ENCODE results near the gene SNX27.
"Not testable (repeated sequence)": the region's sequence is repeated elsewhere in the genome, so short reads cannot be mapped to it uniquely, and the experiment has no call there.

Gene SNX27

DNA sequence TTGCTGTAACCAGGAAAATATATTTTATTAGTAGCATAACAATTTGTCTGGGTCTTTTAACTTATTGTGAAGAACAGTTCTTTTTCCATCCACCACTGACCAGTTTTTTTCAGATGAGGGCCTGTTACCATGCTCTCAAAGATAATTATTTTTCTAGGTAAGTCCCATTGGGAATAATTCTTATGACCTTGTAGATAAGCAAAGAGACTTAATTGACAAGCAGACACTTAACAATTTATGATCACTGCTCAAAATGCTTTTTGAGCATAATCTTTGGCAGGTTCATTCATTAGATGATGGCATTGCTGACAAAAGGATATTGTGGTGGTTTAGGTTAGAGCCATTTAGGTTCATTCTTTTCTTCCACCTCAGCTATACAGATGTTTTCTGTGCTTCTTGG, 6.6 kb downstream of the SNX27 start:
- no peak for TF ChIP-seq CTCF (conservative IDR thresholded peaks at IDR 0.05; ENCODE audit: low read depth)
- CTCF ChIA-PET: no interaction called here

DNA sequence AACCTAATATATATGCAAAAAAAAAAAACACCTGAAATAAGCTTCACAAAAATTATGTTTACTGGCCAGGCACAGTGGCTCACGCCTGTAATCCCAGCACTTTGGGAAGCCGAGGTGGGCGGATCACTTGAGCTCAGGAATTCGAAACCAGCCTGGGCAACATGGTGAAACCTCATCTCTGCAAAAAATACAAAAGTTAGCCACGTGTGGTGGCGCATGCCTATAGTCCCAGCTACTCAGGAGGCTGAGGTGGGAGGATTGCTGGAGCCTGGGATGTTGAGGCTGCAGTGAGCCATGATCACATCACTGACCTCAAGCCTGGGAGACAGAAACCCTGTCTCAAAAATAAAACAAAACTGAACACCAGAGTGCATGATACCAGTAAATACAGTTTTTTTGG, 7.1 kb downstream of the SNX27 start:
- DNase-seq (ENCODE audit: low spot score); POLR2A ChIA-PET (ENCODE audit: low non-redundant PET): not testable (repeated sequence)
- CTCF ChIA-PET: interaction anchor here (0.6 kb wide), 1 partner anchor 142 kb away, joined by 12 read pairs; no protein-coding TSS in a partner anchor
- peak overlapping the region; percentile 39; the same call in 1 of the 2 replicates for H3K27ac ChIP-seq

More for the DNA sequence above, 6.6 kb downstream of the SNX27 start:
- no peak for DNase-seq (ENCODE audit: low spot score)
- POLR2A ChIA-PET (ENCODE audit: low non-redundant PET): no interaction called here
- H3K27ac ChIP-seq: no peak overlapping the region

GRCh38 chr1:151619489-151620093, 7.7 kb downstream of the SNX27 start:
- no peak for TF ChIP-seq CTCF (conservative IDR thresholded peaks at IDR 0.05; ENCODE audit: low read depth)
- ChIA-PET POLR2A (ENCODE audit: low non-redundant PET) (no interaction called here), CTCF (interaction anchor here (0.6 to 0.8 kb wide), 2 partner anchors 14 to 143 kb away, joined by 5 to 12 read pairs; no protein-coding TSS in a partner anchor)
- no peak for DNase-seq (ENCODE audit: low spot score)
- peak overlapping the region; percentile 39; the same call in 1 of the 2 replicates for H3K27ac ChIP-seq

- H3K27ac ChIP-seq: no peak overlapping the region
- DNase-seq (ENCODE audit: low spot score): no peak
- ChIA-PET CTCF (interaction anchor here (0.8 to 1.1 kb wide), 2 partner anchors 13 to 73 kb away, joined by 4 to 5 read pairs; no protein-coding TSS in a partner anchor), POLR2A (ENCODE audit: low non-redundant PET) (no interaction called here)
- no peak for TF ChIP-seq CTCF (conservative IDR thresholded peaks at IDR 0.05; ENCODE audit: low read depth)
Measured at GRCh38 chr1:151620286-151620685, 8.4 kb downstream of the SNX27 start.

GRCh38 chr1:151621351-151621750, 9.5 kb downstream of the SNX27 start:
- ChIA-PET CTCF (interaction anchor here (1.1 kb wide), 1 partner anchor 72 kb away, joined by 4 read pairs; no protein-coding TSS in a partner anchor), POLR2A (ENCODE audit: low non-redundant PET) (no interaction called here)
- TF ChIP-seq CTCF (conservative IDR thresholded peaks at IDR 0.05; ENCODE audit: low read depth): no peak
- no peak overlapping the region for H3K27ac ChIP-seq
- DNase-seq (ENCODE audit: low spot score): no peak

DNA sequence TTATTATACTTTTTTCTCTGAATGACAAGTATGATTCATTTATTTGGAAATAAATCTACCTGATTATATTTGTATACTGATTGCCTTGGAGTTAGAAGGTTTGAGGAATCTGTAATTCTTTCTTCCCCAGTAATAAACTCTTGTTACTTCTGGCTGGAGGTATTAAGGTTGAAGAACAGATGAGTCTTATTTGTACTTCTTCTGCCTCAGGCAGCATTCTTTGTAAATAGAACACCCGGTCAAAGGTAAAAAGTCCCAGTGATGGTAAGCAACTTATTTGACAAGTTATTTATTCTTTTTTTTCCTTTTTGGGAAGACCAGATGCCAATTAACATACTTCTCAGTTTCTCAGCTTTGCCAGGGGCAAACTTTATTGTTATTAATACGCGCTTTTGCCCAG, 12.9 kb downstream of the SNX27 start:
- ChIA-PET POLR2A (ENCODE audit: low non-redundant PET) (no interaction called here), CTCF (interaction anchor here (0.7 kb wide), 1 partner anchor 96 kb away, joined by 3 read pairs; no protein-coding TSS in a partner anchor)
- no peak overlapping the region for H3K27ac ChIP-seq
- TF ChIP-seq CTCF (conservative IDR thresholded peaks at IDR 0.05; ENCODE audit: low read depth): no peak
- no peak for DNase-seq (ENCODE audit: low spot score)

- ChIA-PET CTCF (no interaction called here), POLR2A (ENCODE audit: low non-redundant PET) (no interaction called here)
- no peak overlapping the region for H3K27ac ChIP-seq
- no peak for DNase-seq (ENCODE audit: low spot score)
- no peak for TF ChIP-seq CTCF (conservative IDR thresholded peaks at IDR 0.05; ENCODE audit: low read depth)
Measured at GRCh38 chr1:151626740-151627334, 15.0 kb downstream of the SNX27 start.

All from RWPE1 (cell line).